MCF 10A (cell line): ENCODE results near the gene PTGES3. TPM values are rescaled to one million over a fixed set of nuclear protein-coding genes. Genes with fewer than 3 reads are reported as not detected.

Experiments used
- BruUV-seq: library from RNA; stranded (reverse); fragments of 400-500 nt; replicated peaks from 2 replicates; lab custom pipeline; 2021; lab: Mats Ljungman, UMichigan
- CTCF ChIA-PET: fragments of 300-600 bp; sonication (Branson Sonifier 250); formaldehyde crosslinking; extraction: SDS; loops from one replicate; lab custom pipeline; 2021; ENCODE audit warnings: antibody characterized with exemption, inconsistent platforms; lab: Yijun Ruan, JAX
- POLR2A ChIA-PET: fragments of 300-600, 350-650 bp; sonication (Branson Sonifier 250); formaldehyde crosslinking; extraction: SDS; loops from one replicate; lab custom pipeline; 2020; ENCODE audit warnings: antibody characterized with exemption, inconsistent platforms; lab: Yijun Ruan, JAX
- DNase-seq: peaks from one replicate; pipeline ENCODE4 v3.0.0-alpha.2; 2018; ENCODE audit not compliant: unreplicated experiment
- H3K27ac Mint-ChIP-seq: one replicate; pipeline ENCODE4 v1.8.0; 2022; ENCODE audit warnings: mild to moderate bottlenecking, low read depth, mixed read lengths; ENCODE audit not compliant: unreplicated experiment
- H3K27me3 Mint-ChIP-seq: one replicate; pipeline ENCODE4 v1.8.0; 2022; ENCODE audit warnings: mixed read lengths; ENCODE audit not compliant: insufficient read depth, unreplicated experiment
- H3K36me3 Mint-ChIP-seq: one replicate; pipeline ENCODE4 v1.8.0; 2022; ENCODE audit warnings: mild to moderate bottlenecking, moderate library complexity, mixed read lengths; ENCODE audit not compliant: insufficient read depth, unreplicated experiment
- H3K4me1 Mint-ChIP-seq: one replicate; pipeline ENCODE4 v1.8.0; 2022; ENCODE audit warnings: mixed read lengths; ENCODE audit not compliant: insufficient read depth, unreplicated experiment
- H3K4me3 Mint-ChIP-seq: one replicate; pipeline ENCODE4 v1.8.0; 2022; ENCODE audit warnings: mild to moderate bottlenecking, moderate library complexity, mixed read lengths; ENCODE audit not compliant: unreplicated experiment
- H3K9me3 Mint-ChIP-seq: one replicate; pipeline ENCODE4 v1.8.0; 2022; ENCODE audit warnings: mixed read lengths; ENCODE audit not compliant: unreplicated experiment
- CTCF ChIP-seq: fragments of 200-600 bp; IDR thresholded peaks from one replicate; pipeline ENCODE4 v1.8.0; 2022; ENCODE audit warnings: antibody characterized with exemption, mild to moderate bottlenecking; ENCODE audit not compliant: unreplicated experiment
- intact Hi-C: fragments of 100-400 bp; cut with micrococcal nuclease; formaldehyde crosslinking; loops from 2 replicates; pipeline ENCODE4 v1.14.1; 2022
- total RNA-seq: library from RNA; stranded (reverse); gene quantifications from 2 replicates; pipeline ENCODE4 v1.2.3, GENCODE V29; 2022

Gene PTGES3
- total RNA-seq, 1 experiment from 2014 or later = 228 TPM

- ChIA-PET POLR2A (interaction anchor here (0.6 to 2.3 kb wide), 3 partner anchors 20 to 32 kb away, joined by 3 to 17 read pairs (median 4); partner anchors contain the start of gene PTGES3), CTCF (interaction anchor here (0.6 to 1.2 kb wide), 2 partner anchors 22 to 270 kb away, joined by 3 to 4 read pairs; no protein-coding TSS in a partner anchor)
- Mint-ChIP-seq H3K4me3 (no peak overlapping the region), H3K27me3 (no peaks in the 10 kb centered on the region), H3K4me1 (peaks cover 61% of the 10 kb centered on the region), H3K27ac (no peak overlapping the region), H3K36me3 (peaks cover 81% of the 10 kb centered on the region), H3K9me3 (no peaks in the 10 kb centered on the region)
- no peak for DNase-seq
- intact Hi-C loops = no loop called here
- no peak for TF ChIP-seq CTCF
- no TSS peak for BruUV-seq
These were observed 30.1 kb upstream of the PTGES3 start for GRCh38 chr12:56718149-56718548.

GRCh38 chr12:56716933-56717880 is 29.1 kb upstream of the PTGES3 start:
- ChIA-PET CTCF (interaction anchor here (0.7 to 1.2 kb wide), 2 partner anchors 35 to 271 kb away, joined by 3 to 4 read pairs; no protein-coding TSS in a partner anchor), POLR2A (interaction anchor here (0.6 to 2.3 kb wide), 5 partner anchors 28 to 362 kb away, joined by 3 to 17 read pairs (median 3); partner anchors contain the start of genes NEMP1 and PTGES3)

GRCh38 chr12:56716458-56716857 is 28.4 kb upstream of the PTGES3 start:
- TF ChIP-seq CTCF = no peak
- H3K4me1 Mint-ChIP-seq = peaks cover 46% of the 10 kb centered on the region
- no peaks in the 10 kb centered on the region for H3K9me3 Mint-ChIP-seq
- intact Hi-C loops = no loop called here
- no peak overlapping the region for H3K27ac Mint-ChIP-seq
- H3K27me3 Mint-ChIP-seq = no peaks in the 10 kb centered on the region
- peaks cover 81% of the 10 kb centered on the region for H3K36me3 Mint-ChIP-seq
- ChIA-PET POLR2A (interaction anchor here (0.6 to 2.3 kb wide), 5 partner anchors 28 to 362 kb away, joined by 3 to 17 read pairs (median 3); partner anchors contain the start of genes NEMP1 and PTGES3), CTCF (no interaction called here)
- no TSS peak for BruUV-seq
- H3K4me3 Mint-ChIP-seq = no peak overlapping the region
- DNase-seq = no peak

More at GRCh38 chr12:56716933-56717880, 29.1 kb upstream of the PTGES3 start:
- H3K27me3 Mint-ChIP-seq = no peaks in the 10 kb centered on the region
- TF ChIP-seq CTCF = no peak
- no peak overlapping the region for H3K4me3 Mint-ChIP-seq
- peaks cover 54% of the 10 kb centered on the region for H3K4me1 Mint-ChIP-seq
- intact Hi-C loops = no loop called here
- BruUV-seq = no TSS peak
- H3K27ac Mint-ChIP-seq = no peak overlapping the region
- peaks cover 81% of the 10 kb centered on the region for H3K36me3 Mint-ChIP-seq
- no peaks in the 10 kb centered on the region for H3K9me3 Mint-ChIP-seq
- no peak for DNase-seq

- no peak overlapping the region for H3K4me3 Mint-ChIP-seq
- POLR2A ChIA-PET = interaction anchor here (0.9 kb wide), 1 partner anchor 31 kb away, joined by 4 read pairs; no protein-coding TSS in a partner anchor
- no peak overlapping the region for H3K27ac Mint-ChIP-seq
- peaks cover 40% of the 10 kb centered on the region for H3K4me1 Mint-ChIP-seq
- DNase-seq = no peak
- H3K9me3 Mint-ChIP-seq = no peaks in the 10 kb centered on the region
- no TSS peak for BruUV-seq
- CTCF ChIA-PET = interaction anchor here (0.6 kb wide), 1 partner anchor 134 kb away, joined by 4 read pairs; no protein-coding TSS in a partner anchor
- no peaks in the 10 kb centered on the region for H3K27me3 Mint-ChIP-seq
- TF ChIP-seq CTCF = no peak
- intact Hi-C loops = no loop called here
- H3K36me3 Mint-ChIP-seq = peaks cover 81% of the 10 kb centered on the region
These were observed 27.7 kb upstream of the PTGES3 start for GRCh38 chr12:56715798-56716197.
